Lung (tissue), 12 donors: ENCODE results near the gene ERGIC1. TPM values are rescaled to one million over a fixed set of nuclear protein-coding genes. Genes with fewer than 3 reads are reported as not detected.

Experiments used
- ATAC-seq: fragments of 200-7000 bp; cut with Tn5 transposase; one replicate; pipeline ENCODE4 v1.9.1; 2020; ENCODE audit warnings: moderate number of reproducible peaks; ENCODE audit not compliant: insufficient read depth, low FRiP score
- DNase-seq, 3 donors: peaks; one replicate each; pipeline ENCODE4 v3.0.0-alpha.2; 2013 to 2017
- H3K27ac ChIP-seq, 2 donors: one replicate each; pipeline ENCODE4 v1.5.1; 2013; ENCODE audit warnings: mild to moderate bottlenecking in 2 of 2, moderate library complexity in 2 of 2, control low read depth in 1 of 2, inconsistent platforms in 1 of 2, low read depth in 1 of 2, low read length in 1 of 2
- H3K27me3 ChIP-seq, 3 donors: one replicate each; pipeline ENCODE4 v1.5.1; 2013; ENCODE audit warnings: low read length in 2 of 3; ENCODE audit not compliant: control insufficient read depth in 3 of 3, insufficient read depth in 3 of 3
- H3K36me3 ChIP-seq, 4 donors: one replicate each; pipeline ENCODE4 v1.5.1; 2013; ENCODE audit warnings: low read length in 4 of 4, mild to moderate bottlenecking in 1 of 4, moderate library complexity in 1 of 4; ENCODE audit not compliant: control insufficient read depth in 4 of 4, insufficient read depth in 4 of 4
- H3K4me1 ChIP-seq, 5 donors: one replicate each; pipeline ENCODE4 v1.5.1; 2013; ENCODE audit warnings: low read length in 5 of 5, mild to moderate bottlenecking in 2 of 5, moderate library complexity in 1 of 5; ENCODE audit not compliant: control insufficient read depth in 5 of 5, insufficient read depth in 5 of 5
- H3K4me3 ChIP-seq: one replicate; pipeline ENCODE4 v1.5.1; 2013; ENCODE audit warnings: mild to moderate bottlenecking, control low read depth, moderate library complexity
- H3K9ac ChIP-seq, 2 donors: one replicate each; pipeline ENCODE4 v1.5.1; 2013; ENCODE audit warnings: low read length in 2 of 2, control low read depth in 1 of 2; ENCODE audit not compliant: insufficient read depth in 1 of 2
- H3K9me3 ChIP-seq, 4 donors: one replicate each; pipeline ENCODE4 v1.5.1; 2013; ENCODE audit warnings: low read length in 3 of 4, mild to moderate bottlenecking in 1 of 4, moderate library complexity in 1 of 4; ENCODE audit not compliant: control insufficient read depth in 4 of 4, insufficient read depth in 3 of 4
- CTCF ChIP-seq: IDR thresholded peaks from 2 replicates; pipeline ENCODE4 v1.5.1; 2012; ENCODE audit warnings: mild to moderate bottlenecking; ENCODE audit errors: control extremely low read depth, extremely low read depth
- WGBS, 2 donors: extraction: QIAGEN DNeasy Blood & Tissue Kit; methylation state at CpG; one replicate each; pipeline ENCODE4 v1.1.7; 2013; 5-methylcytosine and 5-hydroxymethylcytosine counted together
- polyA plus RNA-seq, 2 donors: library from polyadenylated mRNA; stranded (reverse); fragments of 200-250 nt; gene quantifications; one replicate each; pipeline ENCODE4 v1.2.1, GENCODE V29; 2013
- total RNA-seq, 2 donors: library from RNA; depleted of rRNA in 1 of 2; stranded (reverse); fragments of >200 nt in 1 of 2; gene quantifications; one replicate each; pipeline ENCODE4 v1.2.1, GENCODE V29; 2014 to 2021
- donor health status: control.
- donor health status: control.
- donor health status: Bipolar disorder and iron deficiency.
- donor health status: healthy.
- donor health status: DM: yes; HTN: yes; CAD: no.

The ERGIC1 gene
- total and polyA plus RNA-seq, 4 donors: 62.2 to 215 (median 163) TPM

GRCh38 chr5:172828911-172829431 is 5.1 kb upstream of the ERGIC1 start:
- H3K4me3 ChIP-seq: no peak overlapping the region
- no peaks in the 10 kb centered on the region for H3K36me3 ChIP-seq
- DNase-seq (no peak), ATAC-seq (no peak)
- peaks cover 0 to 3% (median 3%) of the 10 kb centered on the region in 5 donors for H3K4me1 ChIP-seq
- H3K27ac ChIP-seq: no peak overlapping the region
- H3K9me3 ChIP-seq: peaks cover 0 to 4% (median 1%) of the 10 kb centered on the region in 4 donors
- WGBS, 2 donors: 83 to 91% methylated on average over 6 of the region's 6 CpGs
- H3K9ac ChIP-seq: no peak overlapping the region
- no peaks in the 10 kb centered on the region for H3K27me3 ChIP-seq
- TF ChIP-seq CTCF: no peak

- H3K4me1 ChIP-seq: peaks cover 0 to 9% (median 5%) of the 10 kb centered on the region in 5 donors
- H3K27ac ChIP-seq: no peak overlapping the region
- DNase-seq (no peak), ATAC-seq (no peak)
- no peaks in the 10 kb centered on the region for H3K36me3 ChIP-seq
- WGBS, 2 donors: 70 to 78% methylated on average over 1 of the region's 1 CpG
- TF ChIP-seq CTCF: no peak
- no peaks in the 10 kb centered on the region for H3K27me3 ChIP-seq
- H3K9ac ChIP-seq: no peak overlapping the region
- no peak overlapping the region for H3K4me3 ChIP-seq
- peaks cover 0 to 4% (median 1%) of the 10 kb centered on the region in 4 donors for H3K9me3 ChIP-seq
These were observed 3.7 kb upstream of the ERGIC1 start for GRCh38 chr5:172830275-172830799.

- H3K4me1 ChIP-seq: peaks cover 0 to 16% (median 6%) of the 10 kb centered on the region in 5 donors
- TF ChIP-seq CTCF: no peak
- no peaks in the 10 kb centered on the region for H3K27me3 ChIP-seq
- no peak overlapping the region for H3K4me3 ChIP-seq
- no peaks in the 10 kb centered on the region for H3K36me3 ChIP-seq
- peaks cover 0 to under 1% (median under 1%) of the 10 kb centered on the region in 4 donors for H3K9me3 ChIP-seq
- 70 to 71% methylated on average over 14 of the region's 14 CpGs for WGBS, 2 donors
- DNase-seq (no peak), ATAC-seq (no peak)
- H3K9ac ChIP-seq: no peak overlapping the region
- H3K27ac ChIP-seq: peak overlapping the region in 1 of 2 donors; percentile 26
These were observed 3.0 kb upstream of the ERGIC1 start for GRCh38 chr5:172830876-172831662.
